Effector memory CD4-positive, alpha-beta T cell (primary cell): ENCODE data around the gene ZNF467.

Experiments used
- DNase-seq, 3 donors: peaks; one replicate each; pipeline ENCODE4 v3.0.0-alpha.2; 2020
- H3K27ac ChIP-seq: 2 replicates; pipeline ENCODE4 v1.7.0; 2013; ENCODE audit warnings: mild to moderate bottlenecking, low read length, moderate library complexity; ENCODE audit not compliant: insufficient read depth, poor library complexity, severe bottlenecking
- H3K27me3 ChIP-seq: replicated peaks from 2 replicates; pipeline ENCODE4 v1.7.0; 2013; ENCODE audit warnings: mild to moderate bottlenecking, low read length; ENCODE audit not compliant: insufficient read depth, control insufficient read depth, poor library complexity, severe bottlenecking
- H3K36me3 ChIP-seq: 2 replicates; pipeline ENCODE4 v1.7.0; 2013; ENCODE audit warnings: mild to moderate bottlenecking, low read length, moderate library complexity; ENCODE audit not compliant: control insufficient read depth, insufficient read depth
- H3K4me1 ChIP-seq: 2 replicates; pipeline ENCODE4 v1.7.0; 2013; ENCODE audit warnings: low read length, mild to moderate bottlenecking; ENCODE audit not compliant: control insufficient read depth, insufficient read depth, poor library complexity, severe bottlenecking
- H3K4me3 ChIP-seq: 2 replicates; pipeline ENCODE4 v1.7.0; 2013; ENCODE audit warnings: low read length, low read depth, mild to moderate bottlenecking; ENCODE audit not compliant: insufficient read depth, poor library complexity, severe bottlenecking
- H3K9me3 ChIP-seq: 2 replicates; pipeline ENCODE4 v1.7.0; 2013; ENCODE audit warnings: mild to moderate bottlenecking, low read length, moderate library complexity; ENCODE audit not compliant: control insufficient read depth

Gene ZNF467

DNA sequence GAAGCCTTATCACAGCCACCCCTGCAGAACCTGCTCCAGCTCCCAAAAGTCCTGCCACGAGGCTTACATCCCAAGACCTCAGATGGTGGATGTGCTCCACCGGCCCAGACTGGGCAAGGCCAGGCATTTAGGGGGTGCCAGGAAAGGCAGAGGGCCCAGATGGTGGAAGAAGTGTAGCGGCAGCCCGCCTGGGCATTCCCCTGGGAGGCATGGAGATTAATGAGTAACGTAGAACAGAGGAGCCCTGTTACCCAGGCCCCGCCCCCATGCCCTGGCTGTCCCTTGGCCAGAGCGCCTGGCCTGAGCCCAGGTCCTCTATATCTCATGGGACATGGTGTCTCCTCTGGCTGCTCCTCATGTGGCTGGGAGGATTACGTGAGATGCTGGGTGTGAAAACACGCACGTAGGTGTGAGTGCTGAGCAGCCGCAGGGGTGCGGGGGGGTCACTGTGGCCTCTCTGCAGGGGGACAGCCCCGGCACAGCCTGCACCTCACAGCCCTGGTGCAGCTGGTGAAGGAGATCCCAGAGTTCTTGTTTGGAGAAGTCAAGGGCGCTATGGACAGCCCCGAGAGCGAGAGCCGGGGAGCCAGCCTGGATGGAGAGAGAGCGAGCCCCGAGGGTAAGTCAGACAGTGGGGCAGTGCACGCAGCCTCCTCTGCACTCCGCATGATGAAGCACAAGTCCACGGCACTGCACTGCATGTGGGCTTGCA, 52.9 kb downstream of the ZNF467 start:
- Histone ChIP-seq H3K27me3 (no peaks in the 10 kb centered on the region), H3K36me3 (peaks cover 53% of the 10 kb centered on the region), H3K27ac (no peak overlapping the region), H3K4me1 (peaks cover 4% of the 10 kb centered on the region), H3K9me3 (no peaks in the 10 kb centered on the region), H3K4me3 (no peak overlapping the region)
- DNase-seq: no peak

DNA sequence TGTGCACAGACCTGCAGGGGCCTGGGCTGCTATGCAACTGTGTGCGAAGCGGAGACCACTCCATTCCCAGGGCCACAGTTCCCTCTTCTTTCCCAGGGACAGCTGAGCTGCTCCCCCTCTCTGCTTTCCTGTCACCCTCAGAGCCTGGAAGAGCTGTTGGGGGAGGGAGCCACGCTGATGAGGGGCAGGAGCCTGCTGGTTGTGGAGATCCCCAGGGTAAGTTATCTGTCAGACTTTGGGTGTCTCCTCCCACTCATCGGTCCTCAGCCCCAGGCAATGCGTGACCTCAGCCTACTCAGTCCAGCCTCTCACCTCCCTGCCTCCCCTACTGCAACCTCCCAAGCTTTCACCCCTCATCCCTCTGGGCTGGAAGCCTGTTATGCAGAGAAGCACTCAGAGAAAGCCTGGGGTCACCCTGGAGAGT, 53.5 kb downstream of the ZNF467 start:
- Histone ChIP-seq H3K4me1 (peaks cover 8% of the 10 kb centered on the region), H3K36me3 (peaks cover 50% of the 10 kb centered on the region), H3K9me3 (no peaks in the 10 kb centered on the region), H3K27ac (no peak overlapping the region), H3K27me3 (no peaks in the 10 kb centered on the region), H3K4me3 (no peak overlapping the region)
- DNase-seq: no peak

DNA sequence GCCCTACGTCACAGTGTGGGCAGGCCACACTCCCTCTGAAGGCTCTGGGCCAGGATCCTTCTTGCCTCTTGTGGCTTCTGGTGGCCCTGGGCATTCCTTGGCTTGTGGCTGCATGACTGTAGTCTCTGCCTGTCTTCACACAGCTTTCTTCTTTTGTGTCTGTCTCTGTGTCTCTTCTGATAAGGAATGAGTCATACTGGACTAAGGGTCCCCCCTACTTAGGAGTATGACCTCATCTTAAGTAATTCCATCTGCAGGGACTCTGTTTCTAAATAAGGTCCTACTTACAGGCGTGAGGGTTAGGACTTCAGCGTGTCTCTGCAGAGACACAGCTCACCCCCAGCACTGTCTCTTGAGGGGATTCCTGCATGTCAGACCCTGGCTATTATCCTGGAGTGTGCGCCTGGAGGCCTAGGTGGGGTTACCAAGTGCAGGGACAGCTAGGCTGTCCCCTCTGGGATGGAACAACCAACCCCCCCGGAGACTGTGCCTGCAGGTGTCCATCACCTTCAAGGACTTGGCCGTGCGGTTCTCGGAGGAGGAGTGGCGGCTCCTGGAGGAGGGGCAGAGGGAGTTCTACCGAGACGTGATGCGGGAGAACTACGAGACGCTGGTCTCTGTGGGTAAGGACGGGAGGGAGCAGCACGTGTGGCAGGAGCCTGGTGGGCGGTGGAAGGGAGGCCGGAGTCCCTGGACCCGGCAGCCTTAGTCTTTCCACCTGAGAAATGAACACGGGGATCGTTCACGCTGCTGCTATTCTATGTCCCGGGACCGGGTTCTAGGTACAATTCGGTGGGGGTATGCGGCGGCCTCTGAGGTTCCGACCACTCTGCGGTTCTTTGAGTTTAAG, 54.1 kb downstream of the ZNF467 start:
- Histone ChIP-seq H3K4me1 (peaks cover 9% of the 10 kb centered on the region), H3K9me3 (no peaks in the 10 kb centered on the region), H3K27me3 (no peaks in the 10 kb centered on the region), H3K36me3 (peaks cover 43% of the 10 kb centered on the region), H3K4me3 (no peak overlapping the region), H3K27ac (no peak overlapping the region)
- no peak for DNase-seq

DNA sequence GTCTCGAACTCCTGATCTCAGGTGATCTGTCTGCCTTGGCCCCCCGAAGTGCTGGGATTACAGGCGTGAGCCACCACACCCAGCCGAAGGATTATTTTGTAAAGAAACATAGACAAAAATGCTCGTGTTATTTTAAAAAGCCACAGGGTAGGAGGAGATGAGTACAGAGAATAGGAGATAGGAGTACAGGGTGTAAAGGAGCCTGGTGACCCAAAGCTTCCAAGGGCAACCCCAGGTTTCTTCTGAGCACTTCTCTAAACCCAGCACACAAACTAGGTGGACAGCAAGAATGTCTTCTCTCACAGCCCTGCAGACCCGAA, 54.7 kb downstream of the ZNF467 start:
- peaks cover 15% of the 10 kb centered on the region for H3K4me1 ChIP-seq
- no peaks in the 10 kb centered on the region for H3K27me3 ChIP-seq
- peaks cover 39% of the 10 kb centered on the region for H3K36me3 ChIP-seq
- DNase-seq: no peak
- no peaks in the 10 kb centered on the region for H3K9me3 ChIP-seq
- H3K4me3 ChIP-seq: no peak overlapping the region
- no peak overlapping the region for H3K27ac ChIP-seq

DNA sequence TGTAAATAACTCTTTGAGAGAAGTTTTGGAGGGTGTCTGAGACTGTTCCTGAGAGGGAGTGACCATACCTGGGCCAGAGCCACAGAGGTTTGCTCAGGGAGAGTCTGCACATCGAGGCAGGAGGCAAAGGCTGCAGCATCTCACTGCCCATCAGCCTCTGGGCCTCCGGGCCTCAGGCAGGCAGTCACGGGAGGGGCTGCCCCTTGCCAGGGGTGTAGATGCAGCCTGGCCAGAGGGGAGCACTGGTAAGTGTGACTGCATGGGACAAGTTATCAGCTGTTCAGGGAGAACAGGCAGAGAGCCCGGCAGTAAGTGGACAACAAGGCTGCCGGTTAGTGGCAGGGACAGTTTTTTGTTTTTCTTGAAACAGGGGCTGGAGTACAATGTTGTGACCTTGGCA, 55.9 kb downstream of the ZNF467 start:
- no peaks in the 10 kb centered on the region for H3K27me3 ChIP-seq
- no peaks in the 10 kb centered on the region for H3K9me3 ChIP-seq
- H3K36me3 ChIP-seq: peaks cover 28% of the 10 kb centered on the region
- no peak for DNase-seq
- peaks cover 16% of the 10 kb centered on the region for H3K4me1 ChIP-seq
- H3K4me3 ChIP-seq: no peak overlapping the region
- no peak overlapping the region for H3K27ac ChIP-seq

DNA sequence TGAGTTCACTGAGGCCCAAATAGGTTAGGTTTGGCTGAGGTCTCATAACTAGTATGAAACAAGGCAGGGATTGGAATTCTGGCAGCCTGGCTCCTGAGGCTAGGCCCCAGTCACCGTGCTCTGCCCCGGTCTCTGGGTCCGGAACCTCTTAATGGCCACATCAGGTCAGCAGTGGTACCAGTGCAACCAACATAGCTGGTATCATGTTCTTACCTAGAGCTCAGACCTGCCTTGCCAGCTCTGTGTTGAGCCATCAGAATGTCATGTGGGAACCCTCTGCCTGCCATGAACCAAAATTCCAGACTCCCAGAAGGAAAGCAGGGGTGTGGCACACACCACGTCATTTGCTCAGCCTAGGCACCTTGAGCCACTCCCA, 56.5 kb downstream of the ZNF467 start:
- Histone ChIP-seq H3K27ac (no peak overlapping the region), H3K9me3 (no peaks in the 10 kb centered on the region), H3K4me3 (no peak overlapping the region), H3K36me3 (peaks cover 25% of the 10 kb centered on the region), H3K27me3 (no peaks in the 10 kb centered on the region), H3K4me1 (peaks cover 16% of the 10 kb centered on the region)
- no peak for DNase-seq

DNA sequence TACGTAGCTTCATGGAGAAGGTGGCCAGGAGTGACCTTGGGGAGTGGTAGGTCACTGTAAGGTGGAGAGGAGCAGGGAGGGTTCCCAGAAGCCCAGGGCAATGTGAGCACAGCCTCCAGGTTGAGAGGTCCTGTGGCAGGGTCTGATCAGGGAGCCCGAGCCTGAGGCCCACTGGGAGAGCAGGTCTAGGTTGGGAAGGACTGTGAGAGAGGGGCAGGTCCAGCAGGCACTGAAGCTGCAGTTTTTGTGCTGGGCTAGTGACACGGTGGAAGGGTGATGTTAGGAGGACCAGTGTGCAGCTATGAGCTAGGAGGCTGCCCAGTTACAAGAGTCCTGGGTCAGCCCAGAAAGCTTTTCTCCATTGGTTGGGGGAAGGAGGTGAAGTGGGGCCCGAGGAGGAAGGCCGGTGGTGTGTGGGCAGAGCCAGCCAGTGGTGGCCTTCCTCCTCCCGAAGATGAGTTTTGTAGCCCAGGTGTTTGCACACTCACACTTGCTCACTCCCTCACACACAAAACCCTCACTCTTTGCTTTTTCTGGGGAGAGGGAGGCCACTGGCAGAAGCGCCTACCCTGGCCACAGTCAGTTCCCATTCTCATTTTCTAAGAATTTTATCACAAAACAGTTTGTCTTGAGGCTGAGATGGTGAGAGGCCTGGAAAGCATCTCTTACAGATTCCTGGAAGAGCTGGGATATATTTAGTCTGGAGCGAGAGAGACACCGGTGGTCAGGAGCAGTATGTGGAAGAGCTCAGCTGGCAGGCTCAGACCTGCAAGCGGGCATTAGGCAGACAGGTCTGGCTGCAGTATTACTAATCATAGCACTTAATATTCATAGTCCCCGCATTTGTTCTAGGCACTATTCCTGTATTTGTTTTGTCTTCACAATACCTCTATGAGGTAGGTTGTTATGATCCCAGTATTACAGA, 57.1 kb downstream of the ZNF467 start:
- Histone ChIP-seq H3K4me1 (peaks cover 16% of the 10 kb centered on the region), H3K27ac (peak overlapping the region; percentile 67), H3K27me3 (no peaks in the 10 kb centered on the region), H3K9me3 (no peaks in the 10 kb centered on the region), H3K4me3 (no peak overlapping the region), H3K36me3 (peaks cover 18% of the 10 kb centered on the region)
- no peak for DNase-seq

DNA sequence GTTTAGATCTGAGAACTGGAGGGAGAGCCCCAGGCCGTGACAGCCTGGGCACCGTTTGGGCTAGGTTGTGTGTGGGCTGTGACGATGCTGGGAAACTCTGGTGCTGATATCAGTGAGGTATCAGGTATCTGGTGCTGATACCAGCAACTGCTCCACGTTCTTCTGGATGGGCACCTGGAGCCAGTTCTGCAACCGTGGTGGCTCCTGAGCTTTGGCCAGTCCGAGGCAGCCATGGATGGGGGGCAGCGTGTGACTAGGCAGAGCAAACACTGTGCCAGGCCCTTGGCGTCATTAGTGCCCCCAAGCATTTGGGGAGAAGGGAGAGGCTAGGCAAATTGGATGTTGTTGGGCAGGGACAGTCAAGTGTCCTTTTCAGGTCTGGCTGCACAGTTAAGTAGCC, 57.9 kb downstream of the ZNF467 start:
- Histone ChIP-seq H3K27me3 (no peaks in the 10 kb centered on the region), H3K4me3 (peak overlapping the region; percentile 53), H3K27ac (peak overlapping the region; percentile 67), H3K4me1 (peaks cover 16% of the 10 kb centered on the region), H3K36me3 (peaks cover 10% of the 10 kb centered on the region), H3K9me3 (no peaks in the 10 kb centered on the region)
- DNase-seq: no peak

DNA sequence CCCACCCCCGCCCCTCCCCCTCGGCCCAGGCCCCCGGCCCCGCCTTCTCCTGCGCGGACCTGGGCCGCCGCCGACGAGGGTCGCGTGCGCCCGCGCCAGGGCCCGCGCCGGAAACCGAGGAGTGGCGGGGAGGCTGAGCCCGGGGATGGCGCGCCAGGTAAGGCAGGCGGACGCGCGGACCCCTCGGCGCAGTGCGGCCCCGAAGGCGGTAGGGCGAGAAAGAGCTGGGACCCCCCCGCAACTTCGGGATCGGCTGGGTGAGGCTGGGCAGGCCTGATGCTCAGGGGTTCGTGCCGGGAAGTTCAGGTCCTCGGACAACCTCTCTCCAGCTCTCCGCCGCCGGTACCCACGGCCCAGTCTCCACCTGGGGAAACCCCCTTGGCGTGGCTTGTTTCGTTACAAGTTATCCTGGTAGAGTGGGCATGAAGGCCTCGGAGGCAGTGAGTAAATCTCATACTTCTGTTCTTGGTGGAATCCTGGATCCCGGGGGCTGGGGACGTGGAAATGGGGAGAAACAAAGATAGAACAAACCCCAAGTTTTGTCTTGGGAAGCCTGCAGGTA, 58.4 kb downstream of the ZNF467 start:
- Histone ChIP-seq H3K9me3 (no peaks in the 10 kb centered on the region), H3K4me1 (peaks cover 16% of the 10 kb centered on the region), H3K27ac (peak overlapping the region; percentile 67), H3K4me3 (peak overlapping the region; percentile 53), H3K27me3 (no peaks in the 10 kb centered on the region), H3K36me3 (peaks cover 6% of the 10 kb centered on the region)
- DNase-seq: peak; percentile 27 to 51 (median 40)
